HG03060 (cell line): ENCODE data around the gene IVL.

Source experiments
- ATAC-seq: cut with Tn5 transposase; IDR thresholded peaks from one replicate; pipeline ENCODE4 v1.9.1; 2021; ENCODE audit warnings: low read depth, moderate number of reproducible peaks; ENCODE audit not compliant: unreplicated experiment

IVL gene, protein sequence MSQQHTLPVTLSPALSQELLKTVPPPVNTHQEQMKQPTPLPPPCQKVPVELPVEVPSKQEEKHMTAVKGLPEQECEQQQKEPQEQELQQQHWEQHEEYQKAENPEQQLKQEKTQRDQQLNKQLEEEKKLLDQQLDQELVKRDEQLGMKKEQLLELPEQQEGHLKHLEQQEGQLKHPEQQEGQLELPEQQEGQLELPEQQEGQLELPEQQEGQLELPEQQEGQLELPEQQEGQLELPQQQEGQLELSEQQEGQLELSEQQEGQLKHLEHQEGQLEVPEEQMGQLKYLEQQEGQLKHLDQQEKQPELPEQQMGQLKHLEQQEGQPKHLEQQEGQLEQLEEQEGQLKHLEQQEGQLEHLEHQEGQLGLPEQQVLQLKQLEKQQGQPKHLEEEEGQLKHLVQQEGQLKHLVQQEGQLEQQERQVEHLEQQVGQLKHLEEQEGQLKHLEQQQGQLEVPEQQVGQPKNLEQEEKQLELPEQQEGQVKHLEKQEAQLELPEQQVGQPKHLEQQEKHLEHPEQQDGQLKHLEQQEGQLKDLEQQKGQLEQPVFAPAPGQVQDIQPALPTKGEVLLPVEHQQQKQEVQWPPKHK

DNA sequence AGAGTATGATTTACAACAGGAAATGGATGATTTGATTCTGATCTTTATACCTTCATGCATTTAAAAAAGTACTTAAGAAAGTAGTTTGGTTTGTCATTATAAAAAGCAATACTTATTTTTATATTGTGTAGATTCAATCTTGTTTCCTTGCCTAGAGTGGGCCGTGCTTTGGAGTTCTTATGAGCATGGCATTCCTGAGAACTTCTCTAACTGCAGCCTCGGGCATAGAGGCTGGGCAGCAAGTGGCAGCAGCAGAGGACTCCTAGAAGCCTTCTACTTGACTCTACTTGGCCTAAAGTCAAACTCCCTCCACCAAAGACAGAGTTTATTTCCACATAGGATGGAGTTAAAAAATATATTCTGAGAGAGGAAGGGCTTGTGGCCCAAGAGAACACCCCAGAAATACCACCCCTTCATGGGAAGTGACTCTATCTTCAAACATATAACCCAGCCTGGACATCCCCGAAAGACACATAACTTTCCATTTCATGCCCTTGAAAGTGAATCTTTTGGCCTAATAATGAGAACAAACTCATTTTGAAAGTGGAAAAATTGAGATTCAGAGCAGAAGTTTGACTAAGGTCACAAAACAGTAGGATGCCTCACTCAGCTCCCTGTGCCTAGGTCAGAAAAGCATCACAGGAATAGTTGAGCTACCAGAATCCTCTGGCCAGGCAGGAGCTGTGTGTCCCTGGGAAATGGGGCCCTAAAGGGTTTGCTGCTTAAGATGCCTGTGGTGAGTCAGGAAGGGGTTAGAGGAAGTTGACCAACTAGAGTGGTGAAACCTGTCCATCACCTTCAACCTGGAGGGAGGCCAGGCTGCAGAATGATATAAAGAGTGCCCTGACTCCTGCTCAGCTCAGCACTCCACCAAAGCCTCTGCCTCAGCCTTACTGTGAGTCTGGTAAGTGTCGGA lies at the start of gene IVL:
Gene IVL (plus strand): TSS at position 861 of the 916 bp plus-strand sequence. CDS start 1,252 bp downstream, outside the sequence.
- no peak for ATAC-seq

DNA sequence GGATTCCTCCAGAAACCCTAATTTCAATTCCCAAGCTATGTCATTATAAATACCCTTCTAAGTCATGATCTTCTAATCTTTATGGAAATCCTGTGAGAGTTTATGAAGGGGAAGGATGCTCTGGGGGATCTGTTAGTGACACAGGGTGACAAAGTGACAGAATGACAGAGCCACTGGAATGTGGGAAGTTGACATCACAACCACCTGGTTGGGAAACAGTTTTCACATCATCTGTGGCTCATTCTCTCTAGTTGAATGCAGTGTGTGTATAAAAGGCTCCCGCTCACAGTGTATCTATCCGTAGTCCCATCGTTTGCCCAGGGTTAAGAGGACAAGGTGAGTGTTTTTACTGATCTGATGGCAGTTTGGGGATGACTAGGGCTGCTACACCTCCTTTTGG lies 48.6 kb upstream of the IVL start, which contains the start of gene LCE7A:
Gene LCE7A (plus strand): TSS at position 301 of the 400 bp plus-strand sequence. CDS start 702 bp downstream, outside the sequence.
- ATAC-seq, result no peak

DNA sequence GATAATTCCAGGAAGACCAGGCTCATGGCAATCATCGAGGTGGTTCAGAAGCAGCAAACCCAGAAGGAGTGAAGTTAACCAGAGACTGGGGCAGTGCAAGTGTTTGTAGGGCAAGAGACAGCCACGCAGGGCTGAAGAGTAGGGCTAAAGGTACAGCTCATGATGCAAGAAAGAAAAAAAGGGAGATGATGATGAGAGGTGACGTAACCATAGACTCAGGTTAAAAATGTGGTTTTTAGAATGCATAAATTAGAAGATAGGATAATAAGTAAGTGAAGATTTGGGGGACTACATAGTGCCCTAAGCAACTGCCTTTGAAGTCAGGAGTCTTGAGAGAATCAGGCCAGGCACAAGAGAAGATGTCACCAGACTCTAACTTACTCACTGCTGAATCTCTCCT lies 48.2 kb upstream of the IVL start:
- ATAC-seq, result no peak

DNA sequence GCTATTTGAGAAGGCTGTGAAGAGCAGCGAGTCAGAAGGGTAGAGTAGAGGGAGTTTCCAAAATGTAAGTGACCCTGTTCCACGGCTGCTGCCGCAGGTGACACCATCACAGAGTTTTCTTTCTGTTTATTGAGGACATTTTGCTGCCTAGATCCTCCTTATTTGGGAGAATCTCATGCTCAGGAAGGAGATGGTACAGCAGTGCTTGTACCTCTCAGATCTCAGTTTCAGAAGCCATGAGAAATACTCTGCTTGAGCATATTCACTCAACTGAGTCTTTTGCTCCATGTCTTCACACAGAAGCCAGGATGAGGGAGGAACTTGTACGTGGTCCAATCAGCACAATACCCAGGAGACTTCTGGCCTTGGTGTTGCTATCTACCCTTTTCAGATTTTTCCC lies 47.0 kb upstream of the IVL start:
- no peak for ATAC-seq

DNA sequence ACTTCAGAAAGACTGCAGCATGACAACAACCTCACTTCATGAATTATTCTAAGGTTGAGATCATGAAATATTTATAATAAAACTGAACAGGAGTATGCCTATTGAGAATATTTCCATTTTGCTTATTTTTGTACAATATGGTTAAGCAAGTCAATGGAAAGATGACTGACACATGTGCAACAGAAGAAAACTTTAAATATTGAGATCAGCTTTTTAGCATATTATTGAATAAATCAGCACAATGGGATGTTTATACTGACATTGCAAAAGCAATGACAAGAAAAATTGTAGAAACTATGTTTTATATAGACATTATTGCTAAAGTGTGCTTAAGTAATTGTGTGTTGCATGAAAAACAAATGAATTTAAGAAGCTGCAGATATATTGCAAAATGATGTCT lies 43.9 kb upstream of the IVL start:
- ATAC-seq, result no peak

DNA sequence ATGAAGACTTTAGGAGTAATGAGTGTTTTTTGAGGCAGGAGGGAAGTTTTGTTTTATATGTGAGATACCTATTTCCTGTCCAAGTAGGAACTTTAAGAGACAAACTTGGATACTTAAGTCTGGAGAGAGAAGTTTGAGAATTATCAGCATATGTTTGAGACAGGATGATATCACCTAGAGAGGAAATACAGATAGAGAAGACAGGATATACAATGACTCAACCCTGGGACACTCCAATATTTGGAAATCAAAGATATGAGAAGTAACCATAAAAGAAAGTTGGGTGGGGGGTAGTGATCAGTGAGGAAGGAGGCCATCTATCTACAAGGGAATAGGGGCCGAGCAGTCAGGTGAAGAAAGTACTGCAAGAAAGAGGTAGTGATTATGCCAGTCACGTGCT lies 42.0 kb upstream of the IVL start:
- no peak for ATAC-seq

DNA sequence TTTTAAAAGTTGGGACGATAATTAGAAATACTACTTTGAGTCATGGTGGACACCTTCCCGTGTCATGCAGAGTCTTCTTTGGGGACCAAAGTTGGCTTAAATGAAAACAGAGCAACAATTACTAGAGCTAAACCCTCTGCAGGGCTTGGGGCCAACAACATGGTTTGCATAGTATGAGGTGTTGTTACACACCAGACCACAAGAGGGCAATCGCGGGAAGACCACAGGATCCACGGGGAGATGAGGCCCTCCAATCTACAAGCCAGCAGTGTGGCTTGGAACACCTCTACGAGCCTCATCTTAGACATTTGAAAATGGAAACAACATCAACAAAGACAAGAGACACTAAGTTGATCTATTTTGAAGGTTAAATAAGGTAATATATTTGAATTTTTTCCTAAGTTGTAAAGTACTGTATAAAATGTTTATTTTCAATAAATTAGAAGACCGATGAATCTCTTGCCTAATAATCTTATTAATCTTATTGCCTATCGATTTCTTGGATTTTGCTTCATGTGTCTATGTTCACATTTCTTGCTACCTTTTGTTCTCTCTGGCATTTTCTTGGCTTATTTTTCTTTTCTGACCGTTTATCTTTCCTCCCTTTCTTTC lies 38.4 kb upstream of the IVL start:
- no peak for ATAC-seq

DNA sequence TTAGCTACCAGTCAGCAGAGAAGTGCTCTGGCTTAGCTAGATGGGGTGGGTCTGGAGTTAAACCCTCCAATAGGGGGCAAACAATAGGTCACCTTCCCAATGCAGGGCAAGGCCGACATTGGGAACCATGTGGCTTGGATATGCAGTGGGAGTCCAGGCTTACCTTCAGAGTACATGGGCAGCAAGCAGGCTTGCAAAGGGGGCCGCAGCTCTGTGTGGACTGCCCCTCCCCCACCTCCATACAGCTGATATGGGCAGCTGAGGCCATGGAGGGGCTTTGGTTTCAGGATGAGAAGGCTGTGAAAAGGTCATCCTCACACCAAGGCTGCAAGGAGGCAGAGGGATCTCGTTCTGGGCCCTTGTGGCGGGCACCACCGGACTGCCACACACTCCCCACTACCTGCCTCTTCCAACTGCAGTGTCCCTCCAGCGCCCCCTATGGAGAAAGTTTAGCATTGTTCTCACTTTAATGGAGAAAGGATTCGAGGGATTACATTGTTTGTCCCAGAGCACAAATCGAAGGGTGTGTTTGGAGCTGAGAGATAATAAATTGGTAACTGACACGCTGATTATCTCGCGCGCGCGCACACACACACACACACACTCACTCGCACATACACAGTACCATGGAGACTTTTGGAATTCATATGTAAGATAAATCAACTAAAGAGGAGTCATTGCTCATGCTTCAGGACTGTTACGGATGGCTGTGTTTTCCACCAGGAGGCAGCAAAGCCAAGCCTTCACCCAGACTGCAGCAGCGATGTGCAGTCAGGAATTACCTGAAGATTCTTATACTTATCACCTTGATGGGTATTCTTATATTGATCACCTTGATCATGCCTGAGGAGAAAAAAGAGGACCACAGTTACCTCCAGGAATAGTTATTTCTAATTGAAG lies 37.3 kb upstream of the IVL start:
- no peak for ATAC-seq

DNA sequence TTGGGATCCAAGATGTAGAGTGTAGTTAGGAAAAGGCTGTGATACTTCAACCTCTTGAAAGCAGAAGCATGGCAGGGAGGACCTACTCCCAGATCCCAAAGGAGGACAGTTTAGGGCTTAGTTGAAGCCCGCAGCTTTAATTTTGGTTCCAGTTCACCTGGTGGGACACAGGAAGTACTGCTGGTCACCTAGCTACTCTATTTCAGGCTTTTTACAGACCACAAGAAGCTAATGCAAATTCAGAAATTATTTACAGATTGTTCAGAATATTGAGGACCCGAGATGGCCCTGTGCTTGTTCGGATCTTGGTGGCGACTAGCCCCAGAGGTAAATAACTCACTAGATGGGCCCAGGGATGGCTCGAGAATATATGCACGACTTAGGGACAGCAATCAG lies 36.6 kb upstream of the IVL start:
- ATAC-seq, result no peak

DNA sequence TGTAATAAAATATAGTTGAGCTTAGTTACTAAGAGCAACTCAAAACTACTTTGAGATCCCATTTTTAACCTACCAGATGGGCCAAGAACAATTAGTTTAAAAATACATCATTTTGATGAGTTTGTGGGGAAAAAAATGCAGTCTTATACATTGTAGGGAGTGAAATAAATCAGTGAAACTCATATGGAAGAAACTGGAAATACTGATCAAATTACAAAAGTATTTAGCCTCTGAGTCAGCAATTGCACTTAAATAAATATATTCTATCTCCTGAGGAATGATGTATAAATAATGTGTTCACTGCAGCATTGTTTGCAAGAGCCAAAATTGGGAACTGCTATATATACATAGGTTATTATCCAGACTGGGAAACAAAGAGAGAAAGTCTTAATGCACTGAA lies 34.9 kb upstream of the IVL start:
- ATAC-seq, result no peak

DNA sequence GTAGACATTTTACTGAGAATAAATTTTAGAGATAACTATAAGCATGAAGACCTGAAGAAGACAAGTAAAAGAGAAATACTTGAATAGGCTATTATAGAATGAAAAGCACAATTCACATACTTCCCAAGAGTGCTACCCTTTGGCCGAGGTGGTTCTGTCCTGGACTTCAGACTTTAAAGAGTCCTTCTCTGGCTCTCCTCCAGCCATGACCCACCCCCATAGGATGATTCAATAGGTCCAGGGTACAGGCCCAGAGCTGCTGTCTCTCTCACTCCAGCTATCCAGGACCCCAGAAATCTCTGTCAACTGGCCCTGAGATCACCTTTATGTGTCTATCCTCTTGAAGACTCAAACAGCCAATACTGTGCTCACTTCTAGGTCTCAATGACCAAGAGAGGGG lies 31.5 kb upstream of the IVL start:
- no peak for ATAC-seq

DNA sequence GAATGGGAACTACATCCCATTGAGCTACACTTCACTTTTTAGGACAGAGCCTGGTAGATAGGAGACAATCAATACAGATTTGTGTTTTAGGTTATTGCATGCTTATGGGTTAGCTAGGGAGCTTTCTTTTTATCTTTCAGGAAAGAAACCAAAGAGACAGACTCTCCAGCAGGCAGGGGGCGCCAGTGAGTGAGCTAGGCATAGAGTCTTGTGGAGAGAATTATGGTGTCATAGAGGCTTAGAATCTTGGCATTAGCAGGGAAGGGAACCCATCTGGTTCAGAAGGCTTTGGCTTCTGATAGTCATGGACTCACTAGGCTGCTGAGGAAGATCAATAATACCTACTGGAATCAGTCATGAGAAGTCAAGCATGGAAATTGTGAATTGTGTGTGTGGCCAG lies 30.3 kb upstream of the IVL start, which contains the start of gene SMCP:
Gene SMCP (plus strand): TSS at position 281 of the 400 bp plus-strand sequence. CDS start 6,101 bp downstream, outside the sequence.
- no peak for ATAC-seq

DNA sequence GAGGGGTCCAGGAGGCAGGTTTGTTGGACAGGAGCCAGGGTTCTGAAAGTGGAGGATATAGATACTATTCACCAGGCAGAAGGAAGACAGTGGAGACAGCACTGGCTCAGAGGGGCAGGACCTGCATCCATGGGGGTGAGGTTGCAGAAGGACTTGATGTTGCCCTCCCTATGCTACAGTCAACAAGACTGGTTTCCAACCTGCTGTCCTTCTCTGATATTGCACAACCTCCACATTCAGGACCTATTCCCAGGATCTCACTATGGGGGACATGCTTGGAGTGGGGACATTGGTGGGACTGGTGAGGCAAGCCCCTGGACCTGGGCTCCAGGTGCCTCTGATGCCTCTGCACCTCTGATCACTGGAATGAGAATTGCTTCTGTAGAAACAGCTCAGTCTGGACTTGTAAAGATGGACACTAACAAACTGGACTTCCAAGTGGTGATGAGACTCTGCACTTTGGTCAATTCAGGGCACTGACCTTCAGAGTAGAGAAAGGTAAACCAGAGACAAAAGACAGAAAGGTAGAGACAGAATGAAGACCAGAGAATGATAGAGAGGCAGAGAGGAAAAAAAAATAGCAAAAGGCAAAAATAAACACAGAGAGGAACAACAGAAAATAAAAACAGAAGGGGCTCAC lies 28.7 kb upstream of the IVL start:
- ATAC-seq, result no peak

DNA sequence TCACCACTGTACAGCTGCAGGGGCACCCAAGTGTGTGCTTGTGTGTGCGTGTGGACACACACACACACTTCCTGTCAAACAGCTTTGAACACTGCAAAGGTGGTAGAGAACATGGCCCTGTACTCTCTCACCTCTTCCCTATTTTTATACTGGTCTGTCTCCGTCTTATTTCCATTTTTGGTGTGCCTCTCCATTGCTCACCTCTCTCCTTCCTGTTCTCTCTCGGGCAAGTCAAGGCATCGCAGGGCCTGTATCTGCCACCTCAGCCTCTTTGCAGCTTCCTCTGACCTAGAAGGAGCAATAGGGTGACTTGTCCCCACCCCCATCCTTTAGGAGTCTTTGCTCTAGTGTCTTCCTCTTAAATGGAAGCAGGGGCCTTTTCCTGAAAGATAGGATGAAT lies 28.0 kb upstream of the IVL start:
- ATAC-seq, result no peak

DNA sequence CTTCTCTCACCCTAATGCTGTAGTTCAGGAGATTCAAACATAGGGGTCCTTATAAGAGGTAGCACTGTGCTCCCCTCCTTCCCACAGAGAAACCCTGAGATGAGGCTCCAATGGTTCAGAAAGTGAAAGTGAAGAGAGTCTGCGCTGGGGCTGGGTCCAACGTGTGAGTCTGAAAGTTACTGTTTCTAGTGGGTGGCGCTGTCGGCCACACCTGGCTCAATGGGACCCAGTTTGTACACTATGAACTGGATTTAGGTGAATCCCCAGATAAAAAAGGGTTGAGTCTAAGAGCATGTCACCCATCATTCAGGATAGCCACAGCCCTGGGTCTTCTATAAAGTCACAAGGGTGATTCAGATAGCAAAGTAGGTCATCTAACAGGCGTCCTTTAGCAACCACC lies 27.4 kb upstream of the IVL start:
- peak; percentile 45 for ATAC-seq

DNA sequence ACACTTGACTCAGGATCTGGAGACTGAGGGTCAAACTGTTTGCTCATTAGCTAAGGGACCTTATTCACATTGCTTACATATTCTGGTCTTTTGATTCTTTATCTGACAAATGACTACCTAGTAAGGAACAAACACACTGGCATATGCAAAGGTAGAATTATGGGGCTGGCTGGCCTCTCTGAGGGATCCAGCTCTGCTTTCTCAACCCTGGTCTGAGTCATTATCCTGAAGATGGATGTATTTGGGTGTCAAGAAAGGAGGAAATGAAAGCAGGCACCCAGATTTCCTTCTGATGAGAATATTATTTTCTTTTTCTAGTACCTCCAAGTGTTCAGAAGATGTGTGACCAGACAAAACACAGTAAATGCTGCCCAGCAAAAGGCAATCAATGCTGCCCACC lies 24.3 kb upstream of the IVL start:
- no peak for ATAC-seq

DNA sequence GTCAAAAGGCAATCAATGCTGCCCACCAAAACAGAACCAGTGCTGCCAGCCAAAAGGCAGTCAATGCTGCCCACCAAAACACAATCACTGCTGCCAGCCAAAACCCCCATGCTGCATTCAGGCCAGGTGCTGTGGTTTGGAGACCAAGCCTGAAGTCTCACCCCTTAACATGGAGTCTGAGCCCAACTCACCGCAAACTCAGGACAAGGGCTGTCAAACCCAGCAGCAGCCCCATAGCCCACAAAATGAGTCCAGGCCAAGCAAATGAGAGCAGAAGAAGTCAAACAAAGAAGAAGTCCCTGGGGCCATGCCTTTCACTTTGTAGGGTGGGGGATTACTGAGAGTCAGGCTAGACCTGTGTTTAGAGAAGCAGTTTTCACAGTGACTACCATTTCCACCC lies 23.8 kb upstream of the IVL start:
- ATAC-seq, result no peak

DNA sequence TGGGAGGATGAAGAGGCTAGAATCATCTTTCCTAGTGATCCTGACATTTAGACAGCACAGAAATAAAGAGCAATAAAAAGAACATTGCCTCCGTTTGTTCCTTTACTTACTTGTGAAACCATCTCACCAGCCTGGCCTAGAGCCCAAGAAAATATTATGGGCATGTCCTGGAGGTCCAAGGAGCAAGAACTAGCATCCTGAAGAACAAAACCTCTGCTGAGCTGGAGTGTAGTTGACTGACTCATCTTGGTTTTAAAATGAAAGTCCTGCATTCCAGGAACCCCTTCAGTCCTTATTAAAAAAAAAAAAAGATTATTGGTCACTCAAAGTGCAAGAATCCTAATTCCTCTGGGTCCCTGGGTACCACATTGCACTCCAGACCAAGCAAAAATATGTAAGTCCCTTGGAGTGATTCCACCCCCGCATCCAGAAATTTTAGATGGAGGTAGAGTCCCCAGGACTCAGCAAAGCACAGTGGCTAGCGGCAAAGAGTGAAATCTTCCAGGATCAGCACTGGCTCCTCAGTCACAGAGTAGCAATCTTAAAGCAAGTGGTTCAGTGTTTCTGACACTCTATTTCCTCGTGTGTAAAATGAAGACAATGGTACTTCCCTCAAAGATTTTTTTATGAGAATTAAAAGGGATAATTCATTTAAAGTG lies 23.3 kb upstream of the IVL start:
- no peak for ATAC-seq

DNA sequence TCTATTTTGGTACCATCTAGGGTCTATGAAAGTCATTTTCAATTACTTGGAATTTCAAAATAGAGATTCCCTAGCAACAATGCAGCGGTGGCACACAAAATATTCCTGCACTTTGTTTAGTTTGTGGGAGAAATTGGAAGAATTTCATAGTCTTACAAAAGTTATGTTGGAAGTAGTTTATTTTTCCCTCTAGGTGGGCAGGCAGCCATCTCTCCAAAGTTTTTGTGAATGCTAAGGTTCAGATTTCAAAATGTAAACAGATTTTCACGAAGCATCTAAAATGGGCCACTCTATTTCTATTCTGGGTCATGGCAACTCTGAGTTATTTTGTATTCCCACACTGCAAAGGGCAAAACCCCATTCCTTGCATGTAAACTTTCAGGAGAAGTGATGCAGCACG lies 22.3 kb upstream of the IVL start:
- ATAC-seq, result no peak
